ENCODE measurements around the gene THBS1.

DNA sequence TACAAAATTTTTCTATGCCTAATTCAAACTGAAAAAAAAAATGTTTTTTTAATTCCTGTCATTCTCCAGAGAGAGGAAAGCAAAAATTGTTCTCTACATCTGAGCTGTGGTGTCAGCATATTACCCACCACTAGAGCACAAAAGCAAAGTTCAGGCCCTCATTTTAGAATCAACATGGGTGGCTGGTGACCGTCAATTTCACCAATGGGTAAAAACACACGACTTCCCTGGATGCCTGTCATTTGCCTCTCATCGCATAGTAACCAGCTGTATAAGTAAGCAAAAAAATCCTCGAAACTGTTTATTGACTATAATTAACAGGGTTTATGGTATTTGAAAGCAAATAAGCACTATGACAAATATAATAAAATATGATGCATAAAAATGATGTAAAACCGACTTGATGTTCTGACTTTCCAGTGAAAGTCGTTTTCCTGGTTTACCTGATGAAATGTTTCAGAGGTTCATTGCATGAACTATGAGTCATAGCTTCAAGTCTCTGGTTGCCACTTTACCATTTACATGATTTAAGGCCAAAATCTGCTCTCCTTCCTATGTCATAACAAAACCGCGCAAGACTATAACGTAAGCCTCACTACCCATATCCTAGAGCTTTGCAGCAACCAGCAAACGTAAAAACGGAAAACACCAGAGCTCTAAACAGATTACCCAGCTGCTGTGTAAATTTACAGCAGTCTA, 60.5 kb downstream of the THBS1 start:
- no peak for TF ChIP-seq GATA3 (IDR thresholded peaks at IDR 0.05; ENCODE audit: low read depth, low read length)
- no peak for TF ChIP-seq GATA2 (IDR thresholded peaks at IDR 0.05; ENCODE audit: low read depth, low read length)
